Globus pallidus (tissue), 1 donor: Measurements from ENCODE around the gene RND3.

Source experiments
- DNase-seq: peaks from one replicate; pipeline ENCODE4 v3.0.0-alpha.2; 2015; ENCODE audit warnings: low spot score

RND3 gene

DNA sequence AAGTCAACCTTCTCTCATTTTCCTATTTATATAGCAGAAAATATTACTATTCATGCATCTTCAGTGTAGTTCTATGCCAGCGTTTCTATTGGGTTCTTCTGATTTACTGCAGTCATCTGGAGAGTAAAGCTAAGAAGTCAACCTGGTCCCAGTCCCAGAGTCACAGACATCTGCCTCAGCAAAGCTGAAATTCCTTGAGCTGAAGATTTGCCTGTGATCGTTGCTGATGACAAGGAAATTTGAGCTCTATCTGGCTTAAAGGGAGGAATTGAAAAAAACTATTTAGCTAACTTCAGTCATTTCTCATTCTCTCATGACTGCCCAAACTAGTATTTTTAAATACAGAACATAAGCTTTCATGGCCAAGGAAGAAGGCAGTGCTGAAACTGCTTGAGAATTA is 45.7 kb downstream of the RND3 start:
- no peak for DNase-seq

DNA sequence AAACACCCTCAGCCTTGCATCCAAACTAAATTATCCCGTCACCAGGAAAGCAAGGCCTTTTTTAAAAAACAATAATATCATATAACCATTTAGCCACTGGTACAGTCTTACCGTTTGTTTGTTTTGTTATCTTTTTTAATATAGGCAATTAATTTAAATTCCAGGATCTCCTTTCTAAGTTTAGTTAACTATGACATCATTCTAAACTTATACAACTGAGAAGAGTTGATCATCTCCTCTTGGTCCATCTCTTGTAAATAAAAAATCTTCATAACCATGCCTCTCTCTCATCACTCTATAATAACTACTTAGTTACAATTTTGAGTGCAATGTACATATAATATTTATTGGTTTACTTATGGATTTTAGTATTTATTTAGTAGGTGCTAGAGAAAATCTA is 46.2 kb downstream of the RND3 start:
- no peak for DNase-seq

DNA sequence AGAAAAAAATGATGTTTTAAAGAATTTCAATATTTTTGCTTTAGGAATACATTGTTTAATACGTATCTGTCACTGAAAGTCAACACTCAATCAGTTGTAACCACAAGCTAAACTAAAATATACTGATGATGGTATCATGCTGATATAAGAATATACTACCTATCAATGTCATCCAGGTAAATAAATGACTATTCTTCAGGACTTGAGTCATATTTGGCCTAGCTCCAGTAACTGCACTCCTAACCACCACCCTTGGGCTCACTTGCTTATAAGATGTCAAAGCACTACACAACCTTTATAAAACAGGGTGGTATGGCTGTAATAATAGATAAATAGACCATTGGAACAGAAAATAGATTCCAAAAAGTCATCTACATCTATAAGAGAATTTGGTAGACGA is 48.8 kb downstream of the RND3 start:
- no peak for DNase-seq

GRCh38 chr2:150438041-150438440 is 49.4 kb downstream of the RND3 start:
- DNase-seq = no peak

DNA sequence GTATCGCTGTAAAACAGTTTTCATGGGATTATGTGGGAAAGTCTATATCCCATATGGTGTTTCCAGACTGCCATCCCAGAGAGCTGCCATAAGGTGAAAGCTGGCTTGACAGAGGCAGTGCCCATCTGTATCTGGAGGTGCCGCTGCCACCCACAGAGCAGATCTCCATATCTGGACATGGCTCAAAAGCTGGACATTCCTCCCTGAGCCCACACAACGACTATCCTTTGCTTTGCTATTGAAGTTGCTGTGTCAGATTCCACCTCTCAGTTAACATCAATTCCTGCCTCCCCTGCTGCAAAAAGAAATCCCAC is 55.2 kb downstream of the RND3 start:
- no peak for DNase-seq

GRCh38 chr2:150431561-150432311 is 55.7 kb downstream of the RND3 start:
- no peak for DNase-seq

GRCh38 chr2:150429384-150429961 is 58.0 kb downstream of the RND3 start:
- DNase-seq = no peak

- DNase-seq = no peak
These were observed 58.8 kb downstream of the RND3 start for GRCh38 chr2:150428641-150429040.

DNA sequence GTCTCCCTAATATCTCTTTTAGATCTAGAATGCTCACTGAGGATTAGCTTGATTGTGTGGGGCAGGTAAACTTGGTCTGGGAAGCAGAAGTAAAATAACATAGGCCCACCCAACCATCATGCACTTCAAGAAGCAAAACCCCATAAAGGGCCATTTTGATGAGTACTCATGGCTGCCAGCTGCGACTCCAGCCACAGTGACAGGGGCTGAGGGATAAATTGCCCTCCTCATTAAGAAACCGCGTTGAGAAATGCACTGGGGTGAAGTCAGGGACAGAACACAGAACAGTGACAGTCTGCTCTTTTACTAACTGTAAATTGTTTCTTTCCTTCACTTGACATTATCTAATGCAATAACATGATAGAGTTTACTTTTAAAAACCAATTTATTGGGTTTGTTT is 60.2 kb downstream of the RND3 start:
- no peak for DNase-seq

DNA sequence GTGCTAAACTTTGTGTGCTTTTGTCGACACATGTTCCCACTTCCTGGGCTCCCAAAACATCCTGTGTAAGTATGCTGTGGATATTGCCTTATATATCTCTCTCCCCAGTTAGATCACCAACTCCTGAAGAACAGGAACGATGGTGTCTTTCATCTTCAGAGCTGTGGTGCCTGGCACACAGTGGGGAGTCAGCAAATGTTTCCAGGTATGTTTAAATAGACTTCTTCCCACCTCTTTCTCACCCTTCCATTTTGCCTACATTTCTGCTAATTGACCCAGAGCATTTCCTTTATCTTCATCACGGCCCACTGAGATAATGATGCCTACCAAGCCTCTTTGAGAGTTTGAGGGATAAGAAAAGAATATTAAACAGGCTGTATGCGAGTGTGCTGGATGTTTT is 60.7 kb downstream of the RND3 start:
- no peak for DNase-seq

GRCh38 chr2:150426315-150426714 is 61.2 kb downstream of the RND3 start:
- no peak for DNase-seq

- DNase-seq = peak; percentile 7
These were observed 62.1 kb downstream of the RND3 start for GRCh38 chr2:150425121-150425955.

GRCh38 chr2:150424406-150424805 is 63.1 kb downstream of the RND3 start:
- DNase-seq = no peak

DNA sequence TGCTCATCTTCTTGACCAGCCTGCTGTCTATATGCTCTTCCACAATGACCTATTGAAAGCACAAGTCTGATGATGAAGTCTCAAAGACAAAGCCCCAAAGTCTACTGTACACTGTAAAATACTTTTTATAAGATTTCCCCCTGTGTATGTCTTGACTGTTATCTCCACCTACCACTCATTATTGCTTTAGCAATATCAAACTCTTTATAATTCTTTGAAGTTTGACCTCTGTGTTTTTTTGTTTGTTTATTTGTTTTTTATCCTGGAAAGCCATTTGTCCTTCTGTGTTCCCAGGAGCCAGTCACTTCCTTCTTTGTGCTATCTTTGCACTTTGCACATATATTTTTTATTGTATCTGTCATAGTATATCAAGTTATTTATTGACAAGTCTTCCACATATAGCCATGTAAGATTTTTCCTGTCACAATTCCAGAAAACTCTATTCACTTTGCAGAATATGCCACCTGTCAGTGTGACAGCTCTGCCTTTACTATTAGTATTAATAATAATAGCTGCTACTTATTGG is 66.3 kb downstream of the RND3 start:
- DNase-seq = no peak

DNA sequence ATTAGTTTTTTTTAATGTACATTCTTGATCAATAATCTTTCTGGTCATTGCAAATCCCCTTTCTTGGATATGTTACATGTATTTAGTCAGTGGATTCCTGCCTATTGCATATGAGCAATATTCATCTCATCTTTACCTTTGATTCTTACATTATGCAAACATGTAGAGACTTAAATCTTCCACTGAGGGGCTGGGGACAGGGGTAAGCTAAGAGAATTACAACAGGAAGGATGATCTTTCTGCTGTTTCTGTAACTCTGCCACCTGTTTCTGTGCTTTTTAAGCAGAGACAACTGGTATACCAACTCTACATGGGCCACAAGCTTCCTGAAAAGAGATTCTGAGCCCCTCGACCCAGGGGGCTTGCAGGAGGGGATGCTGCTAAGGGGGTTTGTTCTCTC is 68.6 kb downstream of the RND3 start:
- DNase-seq = no peak
